SK-N-SH (cell line): ENCODE measurements around the gene FANCE. TPM values are rescaled to one million over a fixed set of nuclear protein-coding genes. Genes with fewer than 3 reads are reported as not detected.

ENCODE experiments used
- CTCF ChIA-PET: fragments of 300-600, 350-600 bp; formaldehyde crosslinking; extraction: SDS; loops from one replicate; lab custom pipeline; 2021; lab: Yijun Ruan, JAX
- POLR2A ChIA-PET: fragments of 350-600 bp; sonication (Branson Sonifier 250); formaldehyde crosslinking; extraction: SDS; loops from one replicate; lab custom pipeline; 2020; ENCODE audit warnings: antibody characterized with exemption, inconsistent platforms; lab: Yijun Ruan, JAX
- DNase-seq: peaks from one replicate; pipeline ENCODE4 v3.0.0; 2012
- H2AFZ ChIP-seq: fragments of 200-600 bp; sonication (generic); 2 replicates; pipeline ENCODE4 v1.8.1; 2016; ENCODE audit warnings: antibody characterized with exemption, mild to moderate bottlenecking, low read depth
- H3F3A ChIP-seq: fragments of 200-600 bp; sonication (generic); replicated peaks from 2 replicates; pipeline ENCODE3; 2016; ENCODE audit warnings: antibody characterized with exemption, mild to moderate bottlenecking; ENCODE audit not compliant: insufficient read depth
- H3K27ac ChIP-seq, 2 experiments: fragments of 200-500 bp in 1 of 2; fragments of 200-600 bp in 1 of 2; sonication (Bioruptor generic) in 1 of 2; sonication (generic), shearing (Covaris generic) in 1 of 2; 2 replicates each; pipeline versions ENCODE4 v1.5.1 to v1.6.1; 2014 to 2016; ENCODE audit warnings: low read depth in 2 of 2, inconsistent platforms in 1 of 2, low read length in 1 of 2, mild to moderate bottlenecking in 1 of 2, mixed read lengths in 1 of 2
- H3K27me3 ChIP-seq: fragments of 200-600 bp; sonication (generic), shearing (Covaris generic); 2 replicates; pipeline ENCODE4 v1.6.1; 2016; ENCODE audit warnings: mixed run types; ENCODE audit not compliant: insufficient read depth
- H3K36me3 ChIP-seq, 2 experiments: fragments of 200-500 bp in 1 of 2; fragments of 200-600 bp in 1 of 2; sonication (Bioruptor generic) in 1 of 2; sonication (generic) in 1 of 2; replicated peaks in 1 of 2; 2 replicates each; pipeline versions ENCODE3 to v1.5.1; 2014 to 2016; ENCODE audit warnings: low read length in 1 of 2, mild to moderate bottlenecking in 1 of 2; ENCODE audit not compliant: insufficient read depth in 2 of 2, control insufficient read depth in 1 of 2
- H3K4me1 ChIP-seq, 2 experiments: fragments of 200-500 bp in 1 of 2; fragments of 200-600 bp in 1 of 2; sonication (Bioruptor generic) in 1 of 2; sonication (generic), shearing (Covaris generic) in 1 of 2; 2 replicates each; pipeline versions ENCODE4 v1.5.1 to v1.6.1; 2014 to 2016; ENCODE audit warnings: low read depth in 1 of 2, low read length in 1 of 2, mixed run types in 1 of 2; ENCODE audit not compliant: insufficient read depth in 2 of 2, control insufficient read depth in 1 of 2
- H3K4me2 ChIP-seq: fragments of 200-600 bp; sonication (generic), shearing (Covaris generic); 2 replicates; pipeline ENCODE4 v1.6.1; 2017; ENCODE audit warnings: mixed run types
- H3K4me3 ChIP-seq, 2 experiments: fragments of 200-500 bp in 1 of 2; fragments of 200-600 bp in 1 of 2; sonication (Bioruptor generic) in 1 of 2; sonication (generic), shearing (Covaris generic) in 1 of 2; 2 replicates each; pipeline versions ENCODE4 v1.5.1 to v1.8.1; 2014 to 2016; ENCODE audit warnings: low read depth in 2 of 2, inconsistent platforms in 1 of 2, low read length in 1 of 2, mild to moderate bottlenecking in 1 of 2, mixed read lengths in 1 of 2, moderate library complexity in 1 of 2
- H3K79me2 ChIP-seq: fragments of 200-600 bp; sonication (generic); 2 replicates; pipeline ENCODE4 v1.8.1; 2017; ENCODE audit warnings: mild to moderate bottlenecking; ENCODE audit not compliant: insufficient read depth
- H3K9ac ChIP-seq: fragments of 200-600 bp; sonication (generic); 2 replicates; pipeline ENCODE4 v1.6.1; 2017; ENCODE audit warnings: mixed run types
- H3K9me2 ChIP-seq: fragments of 200-600 bp; sonication (generic); 2 replicates; pipeline ENCODE4 v1.6.1; 2017; ENCODE audit warnings: mixed run types
- H3K9me3 ChIP-seq: fragments of 200-600 bp; sonication (generic); 2 replicates; pipeline ENCODE4 v1.6.1; 2017; ENCODE audit warnings: mixed run types, mild to moderate bottlenecking, moderate library complexity
- H4K20me1 ChIP-seq: fragments of 200-600 bp; sonication (generic); 2 replicates; pipeline ENCODE4 v1.6.1; 2017; ENCODE audit warnings: mild to moderate bottlenecking, mixed run types; ENCODE audit not compliant: insufficient read depth
- CTCF ChIP-seq: fragments of 200-600 bp; sonication (generic); IDR thresholded peaks from 2 replicates; pipeline ENCODE4 v1.6.1; 2017; ENCODE audit warnings: antibody characterized with exemption, mild to moderate bottlenecking, moderate library complexity
- GABPA ChIP-seq: IDR thresholded peaks from 2 replicates; pipeline ENCODE4 v1.4.0; 2012; ENCODE audit warnings: low read depth, mild to moderate bottlenecking
- JUND ChIP-seq: IDR thresholded peaks from 2 replicates; pipeline ENCODE4 v1.4.0; 2012
- POLR2AphosphoS5 ChIP-seq: IDR thresholded peaks from 2 replicates; pipeline ENCODE4 v1.6.1; 2012; ENCODE audit warnings: low read depth, low read length
- RCOR1 ChIP-seq: fragments of 150-350 bp; IDR thresholded peaks from 2 replicates; pipeline ENCODE4 v1.6.1; 2017; ENCODE audit warnings: antibody characterized with exemption, low read length
- SMC3 ChIP-seq: IDR thresholded peaks from 2 replicates; pipeline ENCODE4 v1.6.1; 2012; ENCODE audit warnings: low read depth, low read length, improper control_type of control experiment
- TAF1 ChIP-seq: IDR thresholded peaks from 2 replicates; pipeline ENCODE4 v1.6.1; 2012; ENCODE audit warnings: low read depth, mild to moderate bottlenecking, low read length, moderate library complexity, borderline replicate concordance
- TEAD4 ChIP-seq: IDR thresholded peaks from 2 replicates; pipeline ENCODE4 v1.4.0; 2012; ENCODE audit warnings: mild to moderate bottlenecking, borderline replicate concordance; ENCODE audit not compliant: insufficient read depth
- USF2 ChIP-seq: fragments of 150-350 bp; IDR thresholded peaks from 2 replicates; pipeline ENCODE4 v1.6.1; 2017; ENCODE audit warnings: antibody characterized with exemption, low read length, low read depth, borderline replicate concordance
- YY1 ChIP-seq: IDR thresholded peaks from 2 replicates; pipeline ENCODE4 v1.4.0; 2012; ENCODE audit warnings: low read depth, mild to moderate bottlenecking
- WGBS: methylation state at CpG from one replicate; pipeline ENCODE4 v1.1.6; 2017; ENCODE audit warnings: low lambda C conversion rate; 5-methylcytosine and 5-hydroxymethylcytosine counted together
- polyA plus RNA-seq, 3 experiments: library from polyadenylated mRNA; depleted of rRNA; stranded (reverse); fragments of >200 nt; gene quantifications; 2 replicates each; pipeline ENCODE4 v1.2.3, GENCODE V29; 2012
- TF ChIP-seq, protein P1 (sequence below): IDR thresholded peaks from 2 replicates; pipeline ENCODE4 v1.4.0; 2012; ENCODE audit warnings: low read depth, borderline replicate concordance
- TF ChIP-seq, protein P2 (sequence below): fragments of 150-350 bp; IDR thresholded peaks from 2 replicates; pipeline ENCODE4 v1.6.1; 2016; ENCODE audit warnings: mild to moderate bottlenecking, low read depth, low read length
- TF ChIP-seq, protein P3 (sequence below): IDR thresholded peaks from 2 replicates; pipeline ENCODE4; 2012

Gene FANCE
- polyA plus RNA-seq, 1 of the 3 experiments (the other 2 are of a cell fraction), result 5.8 TPM

GRCh38 chr6:35480176-35480575, 28.0 kb downstream of the FANCE start:
- CTCF ChIA-PET, result interaction anchor here (0.8 to 1.5 kb wide), 4 partner anchors 9 to 138 kb away, joined by 3 to 5 read pairs (median 3); partner anchors contain the start of gene PPARD
- Histone ChIP-seq H4K20me1 (no peaks in the 10 kb centered on the region), H3K4me2 (no peak overlapping the region), H2AFZ (no peak overlapping the region), H3K9me3 (no peaks in the 10 kb centered on the region), H3K9ac (no peak overlapping the region), H3K79me2 (no peaks in the 10 kb centered on the region), H3K36me3 (peaks cover 0 to 3% of the 10 kb centered on the region in 2 experiments), H3K4me3 (no peak overlapping the region), H3K4me1 (peaks cover 0 to 3% of the 10 kb centered on the region in 2 experiments; a peak in 2 of 4 replicates), H3F3A (no peaks in the 10 kb centered on the region), H3K27me3 (no peaks in the 10 kb centered on the region), H3K9me2 (no peaks in the 10 kb centered on the region), H3K27ac (no peak overlapping the region)
- WGBS, result 94% methylated on average over 5 of the region's 12 CpGs
- POLR2A ChIA-PET, result interaction anchor here (1.2 kb wide), 1 partner anchor 9 kb away, joined by 6 read pairs; no protein-coding TSS in a partner anchor
- no peak for TF ChIP-seq JUND
- TF ChIP-seq, protein P1, sequence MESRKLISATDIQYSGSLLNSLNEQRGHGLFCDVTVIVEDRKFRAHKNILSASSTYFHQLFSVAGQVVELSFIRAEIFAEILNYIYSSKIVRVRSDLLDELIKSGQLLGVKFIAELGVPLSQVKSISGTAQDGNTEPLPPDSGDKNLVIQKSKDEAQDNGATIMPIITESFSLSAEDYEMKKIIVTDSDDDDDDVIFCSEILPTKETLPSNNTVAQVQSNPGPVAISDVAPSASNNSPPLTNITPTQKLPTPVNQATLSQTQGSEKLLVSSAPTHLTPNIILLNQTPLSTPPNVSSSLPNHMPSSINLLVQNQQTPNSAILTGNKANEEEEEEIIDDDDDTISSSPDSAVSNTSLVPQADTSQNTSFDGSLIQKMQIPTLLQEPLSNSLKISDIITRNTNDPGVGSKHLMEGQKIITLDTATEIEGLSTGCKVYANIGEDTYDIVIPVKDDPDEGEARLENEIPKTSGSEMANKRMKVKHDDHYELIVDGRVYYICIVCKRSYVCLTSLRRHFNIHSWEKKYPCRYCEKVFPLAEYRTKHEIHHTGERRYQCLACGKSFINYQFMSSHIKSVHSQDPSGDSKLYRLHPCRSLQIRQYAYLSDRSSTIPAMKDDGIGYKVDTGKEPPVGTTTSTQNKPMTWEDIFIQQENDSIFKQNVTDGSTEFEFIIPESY, result no peak
- TF ChIP-seq GABPA, result no peak
- TF ChIP-seq TEAD4, result no peak
- TF ChIP-seq, protein P2, sequence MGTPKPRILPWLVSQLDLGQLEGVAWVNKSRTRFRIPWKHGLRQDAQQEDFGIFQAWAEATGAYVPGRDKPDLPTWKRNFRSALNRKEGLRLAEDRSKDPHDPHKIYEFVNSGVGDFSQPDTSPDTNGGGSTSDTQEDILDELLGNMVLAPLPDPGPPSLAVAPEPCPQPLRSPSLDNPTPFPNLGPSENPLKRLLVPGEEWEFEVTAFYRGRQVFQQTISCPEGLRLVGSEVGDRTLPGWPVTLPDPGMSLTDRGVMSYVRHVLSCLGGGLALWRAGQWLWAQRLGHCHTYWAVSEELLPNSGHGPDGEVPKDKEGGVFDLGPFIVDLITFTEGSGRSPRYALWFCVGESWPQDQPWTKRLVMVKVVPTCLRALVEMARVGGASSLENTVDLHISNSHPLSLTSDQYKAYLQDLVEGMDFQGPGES, result no peak
- no peak for TF ChIP-seq USF2
- TF ChIP-seq, protein P3, sequence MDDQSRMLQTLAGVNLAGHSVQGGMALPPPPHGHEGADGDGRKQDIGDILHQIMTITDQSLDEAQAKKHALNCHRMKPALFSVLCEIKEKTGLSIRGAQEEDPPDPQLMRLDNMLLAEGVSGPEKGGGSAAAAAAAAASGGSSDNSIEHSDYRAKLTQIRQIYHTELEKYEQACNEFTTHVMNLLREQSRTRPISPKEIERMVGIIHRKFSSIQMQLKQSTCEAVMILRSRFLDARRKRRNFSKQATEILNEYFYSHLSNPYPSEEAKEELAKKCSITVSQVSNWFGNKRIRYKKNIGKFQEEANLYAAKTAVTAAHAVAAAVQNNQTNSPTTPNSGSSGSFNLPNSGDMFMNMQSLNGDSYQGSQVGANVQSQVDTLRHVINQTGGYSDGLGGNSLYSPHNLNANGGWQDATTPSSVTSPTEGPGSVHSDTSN, result no peak
- TF ChIP-seq RCOR1, result no peak
- no peak for TF ChIP-seq CTCF
- TF ChIP-seq TAF1, result no peak
- no peak for TF ChIP-seq SMC3
- no peak for TF ChIP-seq POLR2AphosphoS5
- no peak for TF ChIP-seq YY1
- DNase-seq, result no peak
